Globus pallidus (tissue), 1 donor: ENCODE data around the gene LEMD1.
"Not testable (repeated sequence)": the region's sequence is repeated elsewhere in the genome, so short reads cannot be mapped to it uniquely, and the experiment has no call there.

ENCODE experiments used
- DNase-seq: peaks from one replicate; pipeline ENCODE4 v3.0.0-alpha.2; 2015; ENCODE audit warnings: low spot score

Gene LEMD1

GRCh38 chr1:205379056-205379455 is 42.8 kb downstream of the LEMD1 start:
- no peak for DNase-seq

- DNase-seq = no peak
Measured at GRCh38 chr1:205377355-205377754, 44.5 kb downstream of the LEMD1 start.

DNA sequence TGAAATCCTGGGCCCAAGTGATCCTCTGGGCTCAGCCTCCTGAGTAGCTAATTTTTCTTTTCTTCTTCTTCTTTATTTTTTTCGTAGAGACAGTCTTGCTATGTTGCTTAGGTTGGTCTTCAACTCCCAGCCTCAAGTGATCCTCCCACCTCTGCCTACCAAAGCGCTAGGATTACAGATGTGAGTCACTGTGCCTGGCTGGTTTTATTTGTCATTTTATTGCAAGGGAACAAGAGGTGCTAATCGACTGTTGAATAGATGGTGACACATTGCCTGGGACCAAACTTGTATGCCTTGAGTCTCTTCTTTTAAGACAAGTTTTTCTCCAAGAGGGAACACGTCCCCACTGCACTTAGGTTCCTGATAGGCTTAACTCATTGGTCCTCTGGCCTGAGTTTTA is 45.1 kb downstream of the LEMD1 start:
- no peak for DNase-seq

GRCh38 chr1:205375835-205376545 is 45.9 kb downstream of the LEMD1 start:
- no peak for DNase-seq

GRCh38 chr1:205374210-205375078 is 47.4 kb downstream of the LEMD1 start:
- no peak for DNase-seq

DNA sequence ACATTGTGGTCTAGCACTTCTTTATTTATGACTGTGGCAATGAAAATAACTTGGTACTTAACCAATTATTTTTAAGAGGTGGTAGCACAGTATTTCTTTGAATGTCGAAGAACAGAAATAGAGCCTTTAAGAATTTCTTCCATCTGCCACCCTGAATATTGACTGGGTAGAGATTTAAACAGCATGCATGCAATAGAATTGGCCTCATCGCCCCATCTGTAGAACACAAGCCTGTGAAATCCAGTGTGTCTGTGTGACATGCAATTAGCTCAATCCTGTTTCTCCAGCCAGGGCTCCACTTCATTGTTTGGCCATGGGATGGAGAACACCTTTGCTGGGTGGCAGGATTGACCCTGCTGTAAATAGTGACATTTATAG is 48.1 kb downstream of the LEMD1 start:
- DNase-seq = no peak

GRCh38 chr1:205373022-205373797 is 48.6 kb downstream of the LEMD1 start:
- no peak for DNase-seq

DNA sequence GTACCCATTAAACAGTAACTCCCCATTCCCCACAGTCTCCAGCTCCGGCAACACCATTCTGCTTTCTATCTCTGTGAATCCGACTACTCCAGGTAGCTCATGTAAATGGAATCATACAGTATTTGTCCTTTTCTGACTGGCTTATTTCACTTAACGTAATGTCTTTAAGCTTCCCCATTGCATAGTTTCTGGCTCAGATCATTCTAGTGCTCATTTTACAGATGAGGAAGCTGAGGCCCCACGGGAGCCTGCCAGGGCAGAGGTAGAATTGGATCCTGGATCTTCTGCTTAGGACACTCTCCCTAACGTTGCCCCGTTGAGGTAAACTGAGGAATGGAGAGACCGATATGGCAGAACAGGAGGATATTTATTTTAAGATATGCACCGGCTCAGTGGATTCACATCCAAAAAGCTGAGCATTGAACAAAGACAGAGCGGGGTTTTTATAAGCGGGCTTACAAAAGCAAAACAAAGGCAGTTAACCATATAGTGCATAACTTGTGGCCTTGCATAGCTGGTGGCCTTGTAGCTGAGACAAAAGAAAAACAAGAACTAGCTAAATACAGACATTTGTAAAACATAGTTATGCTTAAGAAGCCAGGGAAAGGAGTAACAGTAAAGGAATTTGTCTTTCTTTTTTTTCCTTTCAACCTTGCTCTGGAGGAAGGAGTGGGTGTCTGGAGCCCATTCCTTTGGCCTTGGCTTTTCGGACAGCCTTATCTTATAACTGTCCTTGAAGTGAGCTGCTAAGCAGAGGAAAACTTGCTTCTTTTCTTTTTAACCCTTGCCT is 49.8 kb downstream of the LEMD1 start:
- no peak for DNase-seq

DNA sequence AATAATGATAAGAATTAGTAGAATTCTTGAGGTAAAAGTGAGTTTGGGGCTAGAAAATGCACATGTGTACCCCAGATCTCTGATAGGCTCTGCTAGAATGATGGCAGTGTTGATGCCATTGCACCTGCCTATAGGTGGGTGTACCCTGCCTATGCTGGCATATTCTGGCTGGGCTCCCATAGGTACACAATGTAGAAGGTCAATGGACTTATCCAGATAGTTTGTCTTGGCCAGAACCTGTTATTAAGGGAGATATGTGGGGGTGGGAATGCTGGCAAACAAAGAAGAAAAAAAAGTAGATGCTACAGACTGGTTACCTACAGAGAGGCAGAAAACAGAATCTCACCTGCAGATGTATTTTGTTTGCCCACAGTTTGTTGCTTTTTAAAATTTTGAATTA is 51.1 kb downstream of the LEMD1 start:
- no peak for DNase-seq

- no peak for DNase-seq
Measured at GRCh38 chr1:205369701-205370123, 52.1 kb downstream of the LEMD1 start.

DNA sequence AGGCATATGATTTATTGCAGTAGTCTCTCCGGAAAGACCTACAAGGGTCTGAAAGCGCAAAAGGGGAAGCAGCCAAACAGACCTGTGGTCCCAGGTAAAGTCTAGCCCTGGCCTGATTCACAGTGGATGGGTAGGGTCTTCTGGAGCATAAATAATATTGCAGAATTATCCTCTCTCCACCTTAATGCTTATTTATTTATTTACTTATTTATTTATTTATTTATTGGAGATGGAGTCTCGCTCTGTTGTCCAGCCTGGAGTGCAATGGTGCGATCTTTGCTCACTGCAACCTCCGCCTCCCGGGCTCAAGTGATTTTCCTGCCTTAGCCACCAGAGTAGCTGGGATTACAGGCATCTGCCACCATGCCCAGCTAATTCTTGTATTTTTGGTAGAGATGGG is 53.4 kb downstream of the LEMD1 start:
- no peak for DNase-seq

GRCh38 chr1:205365945-205366463 is 55.9 kb downstream of the LEMD1 start:
- no peak for DNase-seq

GRCh38 chr1:205365086-205365485 is 56.8 kb downstream of the LEMD1 start:
- not testable (repeated sequence) for DNase-seq

DNA sequence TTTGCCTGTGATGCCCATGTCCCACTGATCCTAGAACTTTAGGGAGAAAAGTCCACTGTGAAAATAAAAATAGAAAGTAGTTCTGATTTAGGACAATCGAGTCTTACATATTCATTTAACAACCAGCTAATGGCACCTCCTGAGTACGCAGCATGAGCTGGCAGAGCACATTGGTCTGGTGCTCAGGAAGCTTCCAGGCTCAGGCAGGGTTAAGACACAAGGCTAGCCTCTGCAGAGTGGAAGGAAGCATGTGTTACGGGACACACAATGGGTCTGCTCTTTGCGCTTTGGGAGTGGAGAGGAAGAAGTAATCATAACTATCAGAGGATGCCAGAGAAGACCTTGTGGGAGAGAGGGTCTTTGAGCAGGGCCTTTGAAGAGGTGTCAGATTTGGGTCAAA is 61.0 kb downstream of the LEMD1 start:
- no peak for DNase-seq

DNA sequence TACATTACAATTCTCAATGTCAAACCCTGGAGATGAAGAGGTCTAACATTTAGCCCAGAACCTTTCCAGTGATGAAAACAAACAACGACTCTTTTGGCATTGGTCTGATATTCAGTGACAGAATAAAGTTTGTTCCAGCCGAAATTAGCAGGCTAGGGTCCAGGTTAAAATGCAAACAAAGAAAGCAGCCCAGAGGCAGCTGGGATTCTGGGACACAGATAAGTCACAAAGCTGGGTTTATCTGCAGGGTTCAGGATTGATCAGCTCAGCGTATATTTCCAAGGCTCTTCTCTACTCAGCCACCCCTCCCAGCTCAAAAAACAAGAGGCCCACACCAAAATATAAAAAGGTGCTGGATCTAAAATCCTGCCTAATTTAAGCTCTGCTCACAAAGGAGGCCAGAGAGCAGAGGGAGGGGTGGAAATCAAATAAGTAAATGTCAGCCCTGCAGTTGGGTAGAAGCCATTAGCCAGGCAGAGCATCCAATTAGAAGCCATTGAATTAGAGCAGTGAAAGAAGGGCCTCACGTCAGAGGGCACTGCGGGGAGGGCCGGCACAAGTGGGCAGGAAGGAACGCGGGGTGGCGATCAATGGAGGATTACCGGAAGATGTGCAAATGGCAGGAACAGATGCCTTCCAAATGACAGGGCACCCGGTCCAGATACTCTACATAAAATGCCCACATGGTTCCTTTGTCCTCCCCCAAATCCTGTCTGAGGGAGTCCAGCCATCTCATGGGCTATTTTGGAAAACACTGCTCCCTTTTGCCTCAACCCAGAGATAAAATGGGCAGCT is 61.9 kb downstream of the LEMD1 start:
- DNase-seq = peak; percentile 69

DNA sequence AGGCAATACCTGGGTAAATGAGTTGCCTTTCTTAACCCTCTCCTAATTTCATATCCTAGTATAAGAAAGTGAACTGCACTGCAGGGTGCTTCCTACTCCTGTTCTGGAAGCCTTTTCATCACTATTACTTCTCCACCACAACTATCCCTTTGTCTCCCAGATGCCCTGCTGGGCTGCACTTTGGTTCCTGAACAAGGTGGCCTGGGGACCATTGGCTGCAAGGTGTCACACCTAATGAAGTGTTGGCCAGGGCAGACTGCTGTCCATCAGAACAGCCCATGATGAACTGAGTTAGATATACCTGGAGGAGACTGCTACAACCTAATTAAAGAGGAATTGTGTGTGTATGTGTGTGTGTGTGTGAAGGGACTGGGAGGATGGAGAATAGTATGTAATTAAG is 63.3 kb downstream of the LEMD1 start:
- DNase-seq = no peak

GRCh38 chr1:205357567-205357966 is 64.3 kb downstream of the LEMD1 start:
- DNase-seq = no peak

DNA sequence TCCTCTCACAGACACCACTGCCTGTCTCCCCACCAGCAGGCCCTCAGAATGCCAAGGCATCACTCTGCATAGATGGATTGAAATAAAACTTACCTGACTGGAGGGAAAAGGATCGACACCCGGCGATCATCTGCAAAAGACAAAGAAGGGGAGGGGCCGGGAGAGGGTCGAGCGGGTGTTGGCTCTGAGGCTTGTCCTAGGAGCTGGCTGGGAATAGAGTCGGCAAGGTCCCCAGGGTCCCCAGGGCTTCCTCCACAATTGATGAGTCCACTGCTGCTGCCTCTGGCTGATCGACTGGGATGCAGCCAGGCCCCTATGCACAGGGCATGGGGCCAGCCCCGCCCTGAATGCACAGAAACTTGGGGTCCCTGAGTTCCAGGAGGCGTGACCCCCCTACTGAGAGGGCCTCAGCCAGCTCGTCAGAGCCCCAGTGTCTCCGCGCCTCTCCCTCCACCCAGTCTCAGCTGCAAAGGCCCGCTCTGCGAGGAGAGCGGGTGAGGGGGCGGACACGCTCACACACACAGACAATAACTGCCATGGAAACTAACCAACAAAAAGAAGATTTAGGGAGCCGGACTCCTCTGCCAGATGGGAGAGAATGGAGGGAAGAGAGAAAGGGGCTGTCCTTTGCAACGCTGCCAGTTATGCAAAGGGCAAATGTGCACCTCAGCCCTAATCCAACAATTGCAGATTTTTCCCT is 65.3 kb downstream of the LEMD1 start, which contains the start of gene KLHDC8A:
Gene KLHDC8A (minus strand): TSS at position 483 of the 700 bp plus-strand sequence. CDS start 13,318 bp downstream, outside the sequence.
- DNase-seq = no peak

DNA sequence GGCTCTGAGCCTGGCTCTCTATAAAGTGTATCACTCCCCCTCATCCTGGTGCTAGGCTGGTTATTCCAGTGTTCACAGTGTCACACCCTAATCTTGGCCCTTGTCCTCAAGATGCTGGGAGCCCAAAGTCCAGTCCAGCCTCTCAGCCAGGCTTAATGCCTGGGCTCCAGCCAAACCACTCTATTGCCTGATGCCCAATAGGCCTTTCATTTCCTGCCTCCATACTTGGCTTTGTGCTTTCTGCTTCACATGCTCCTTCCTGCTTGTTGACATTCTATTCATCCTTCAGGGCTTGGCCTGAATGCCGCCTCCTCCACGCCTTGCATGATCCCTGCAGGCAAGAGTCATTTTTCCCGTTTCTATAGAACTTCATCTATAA is 66.8 kb downstream of the LEMD1 start:
- DNase-seq = peak; percentile 69
